SK-N-SH (cell line): ENCODE data around the gene NR6A1. TPM values are rescaled to one million over a fixed set of nuclear protein-coding genes. Genes with fewer than 3 reads are reported as not detected.

Experiments used
- CTCF ChIA-PET: fragments of 300-600, 350-600 bp; formaldehyde crosslinking; extraction: SDS; loops from one replicate; lab custom pipeline; 2021; lab: Yijun Ruan, JAX
- POLR2A ChIA-PET: fragments of 350-600 bp; sonication (Branson Sonifier 250); formaldehyde crosslinking; extraction: SDS; loops from one replicate; lab custom pipeline; 2020; ENCODE audit warnings: antibody characterized with exemption, inconsistent platforms; lab: Yijun Ruan, JAX
- DNase-seq: peaks from one replicate; pipeline ENCODE4 v3.0.0; 2012
- H2AFZ ChIP-seq: fragments of 200-600 bp; sonication (generic); 2 replicates; pipeline ENCODE4 v1.8.1; 2016; ENCODE audit warnings: antibody characterized with exemption, mild to moderate bottlenecking, low read depth
- H3F3A ChIP-seq: fragments of 200-600 bp; sonication (generic); replicated peaks from 2 replicates; pipeline ENCODE3; 2016; ENCODE audit warnings: antibody characterized with exemption, mild to moderate bottlenecking; ENCODE audit not compliant: insufficient read depth
- H3K27ac ChIP-seq, 2 experiments: fragments of 200-500 bp in 1 of 2; fragments of 200-600 bp in 1 of 2; sonication (Bioruptor generic) in 1 of 2; sonication (generic), shearing (Covaris generic) in 1 of 2; 2 replicates each; pipeline versions ENCODE4 v1.5.1 to v1.6.1; 2014 to 2016; ENCODE audit warnings: low read depth in 2 of 2, inconsistent platforms in 1 of 2, low read length in 1 of 2, mild to moderate bottlenecking in 1 of 2, mixed read lengths in 1 of 2
- H3K27me3 ChIP-seq: fragments of 200-600 bp; sonication (generic), shearing (Covaris generic); 2 replicates; pipeline ENCODE4 v1.6.1; 2016; ENCODE audit warnings: mixed run types; ENCODE audit not compliant: insufficient read depth
- H3K36me3 ChIP-seq, 2 experiments: fragments of 200-500 bp in 1 of 2; fragments of 200-600 bp in 1 of 2; sonication (Bioruptor generic) in 1 of 2; sonication (generic) in 1 of 2; replicated peaks in 1 of 2; 2 replicates each; pipeline versions ENCODE3 to v1.5.1; 2014 to 2016; ENCODE audit warnings: low read length in 1 of 2, mild to moderate bottlenecking in 1 of 2; ENCODE audit not compliant: insufficient read depth in 2 of 2, control insufficient read depth in 1 of 2
- H3K4me1 ChIP-seq, 2 experiments: fragments of 200-500 bp in 1 of 2; fragments of 200-600 bp in 1 of 2; sonication (Bioruptor generic) in 1 of 2; sonication (generic), shearing (Covaris generic) in 1 of 2; 2 replicates each; pipeline versions ENCODE4 v1.5.1 to v1.6.1; 2014 to 2016; ENCODE audit warnings: low read depth in 1 of 2, low read length in 1 of 2, mixed run types in 1 of 2; ENCODE audit not compliant: insufficient read depth in 2 of 2, control insufficient read depth in 1 of 2
- H3K4me2 ChIP-seq: fragments of 200-600 bp; sonication (generic), shearing (Covaris generic); 2 replicates; pipeline ENCODE4 v1.6.1; 2017; ENCODE audit warnings: mixed run types
- H3K4me3 ChIP-seq, 2 experiments: fragments of 200-500 bp in 1 of 2; fragments of 200-600 bp in 1 of 2; sonication (Bioruptor generic) in 1 of 2; sonication (generic), shearing (Covaris generic) in 1 of 2; 2 replicates each; pipeline versions ENCODE4 v1.5.1 to v1.8.1; 2014 to 2016; ENCODE audit warnings: low read depth in 2 of 2, inconsistent platforms in 1 of 2, low read length in 1 of 2, mild to moderate bottlenecking in 1 of 2, mixed read lengths in 1 of 2, moderate library complexity in 1 of 2
- H3K79me2 ChIP-seq: fragments of 200-600 bp; sonication (generic); 2 replicates; pipeline ENCODE4 v1.8.1; 2017; ENCODE audit warnings: mild to moderate bottlenecking; ENCODE audit not compliant: insufficient read depth
- H3K9ac ChIP-seq: fragments of 200-600 bp; sonication (generic); 2 replicates; pipeline ENCODE4 v1.6.1; 2017; ENCODE audit warnings: mixed run types
- H3K9me2 ChIP-seq: fragments of 200-600 bp; sonication (generic); 2 replicates; pipeline ENCODE4 v1.6.1; 2017; ENCODE audit warnings: mixed run types
- H3K9me3 ChIP-seq: fragments of 200-600 bp; sonication (generic); 2 replicates; pipeline ENCODE4 v1.6.1; 2017; ENCODE audit warnings: mixed run types, mild to moderate bottlenecking, moderate library complexity
- H4K20me1 ChIP-seq: fragments of 200-600 bp; sonication (generic); 2 replicates; pipeline ENCODE4 v1.6.1; 2017; ENCODE audit warnings: mild to moderate bottlenecking, mixed run types; ENCODE audit not compliant: insufficient read depth
- CTCF ChIP-seq: fragments of 200-600 bp; sonication (generic); IDR thresholded peaks from 2 replicates; pipeline ENCODE4 v1.6.1; 2017; ENCODE audit warnings: antibody characterized with exemption, mild to moderate bottlenecking, moderate library complexity
- EP300 ChIP-seq, 2 experiments: IDR thresholded peaks; 2 replicates each; pipeline versions ENCODE4 v1.4.0 to v1.6.1; 2012; ENCODE audit warnings: borderline replicate concordance in 1 of 2, low read depth in 1 of 2, low read length in 1 of 2
- FOXJ3 ChIP-seq: sonication (generic); formaldehyde crosslinking; IDR thresholded peaks from 2 replicates; pipeline ENCODE4 v1.5.1; 2020; ENCODE audit warnings: mild to moderate bottlenecking, missing genetic modification reagents
- FOXM1 ChIP-seq: IDR thresholded peaks from 2 replicates; pipeline ENCODE4 v1.4.0; 2012; ENCODE audit warnings: low read depth, mild to moderate bottlenecking
- GATA2 ChIP-seq: sonication (generic); formaldehyde crosslinking; IDR thresholded peaks from 2 replicates; pipeline ENCODE4 v1.5.0; 2020; ENCODE audit warnings: mild to moderate bottlenecking, missing genetic modification reagents
- MEF2A ChIP-seq: IDR thresholded peaks from 2 replicates; pipeline ENCODE4 v1.4.0; 2012; ENCODE audit warnings: low read depth, borderline replicate concordance
- MXI1 ChIP-seq: IDR thresholded peaks from 2 replicates; pipeline ENCODE4 v1.6.1; 2012; ENCODE audit warnings: mild to moderate bottlenecking, low read depth, low read length, improper control_type of control experiment
- RCOR1 ChIP-seq: fragments of 150-350 bp; IDR thresholded peaks from 2 replicates; pipeline ENCODE4 v1.6.1; 2017; ENCODE audit warnings: antibody characterized with exemption, low read length
- RXRA ChIP-seq: IDR thresholded peaks from 2 replicates; pipeline ENCODE4 v1.4.0; 2012; ENCODE audit warnings: low read depth, mild to moderate bottlenecking, borderline replicate concordance
- SMC3 ChIP-seq: IDR thresholded peaks from 2 replicates; pipeline ENCODE4 v1.6.1; 2012; ENCODE audit warnings: low read depth, low read length, improper control_type of control experiment
- TAF1 ChIP-seq: IDR thresholded peaks from 2 replicates; pipeline ENCODE4 v1.6.1; 2012; ENCODE audit warnings: low read depth, mild to moderate bottlenecking, low read length, moderate library complexity, borderline replicate concordance
- TEAD4 ChIP-seq: IDR thresholded peaks from 2 replicates; pipeline ENCODE4 v1.4.0; 2012; ENCODE audit warnings: mild to moderate bottlenecking, borderline replicate concordance; ENCODE audit not compliant: insufficient read depth
- YY1 ChIP-seq: IDR thresholded peaks from 2 replicates; pipeline ENCODE4 v1.4.0; 2012; ENCODE audit warnings: low read depth, mild to moderate bottlenecking
- ZBTB33 ChIP-seq: IDR thresholded peaks from 2 replicates; pipeline ENCODE4 v1.4.0; 2012; ENCODE audit warnings: low read depth, borderline replicate concordance
- WGBS: methylation state at CpG from one replicate; pipeline ENCODE4 v1.1.6; 2017; ENCODE audit warnings: low lambda C conversion rate; 5-methylcytosine and 5-hydroxymethylcytosine counted together
- polyA plus RNA-seq, 3 experiments: library from polyadenylated mRNA; depleted of rRNA; stranded (reverse); fragments of >200 nt; gene quantifications; 2 replicates each; pipeline ENCODE4 v1.2.3, GENCODE V29; 2012
- TF ChIP-seq, protein P1 (sequence below): fragments of 150-350 bp; IDR thresholded peaks from 2 replicates; pipeline ENCODE4 v1.6.1; 2016; ENCODE audit warnings: mild to moderate bottlenecking, low read depth, low read length

The NR6A1 gene
- polyA plus RNA-seq, 1 of the 3 experiments (the other 2 are of a cell fraction), result 1.2 TPM

- H3K4me2 ChIP-seq, result no peak overlapping the region
- CTCF ChIA-PET, result interaction anchor here (20.5 kb wide), 1 partner anchor 48 kb away, joined by 215 read pairs; the partner anchor contains the start of gene WDR38
Observed at GRCh38 chr9:124805186-124805585, 34.1 kb upstream of the NR6A1 start.

DNA sequence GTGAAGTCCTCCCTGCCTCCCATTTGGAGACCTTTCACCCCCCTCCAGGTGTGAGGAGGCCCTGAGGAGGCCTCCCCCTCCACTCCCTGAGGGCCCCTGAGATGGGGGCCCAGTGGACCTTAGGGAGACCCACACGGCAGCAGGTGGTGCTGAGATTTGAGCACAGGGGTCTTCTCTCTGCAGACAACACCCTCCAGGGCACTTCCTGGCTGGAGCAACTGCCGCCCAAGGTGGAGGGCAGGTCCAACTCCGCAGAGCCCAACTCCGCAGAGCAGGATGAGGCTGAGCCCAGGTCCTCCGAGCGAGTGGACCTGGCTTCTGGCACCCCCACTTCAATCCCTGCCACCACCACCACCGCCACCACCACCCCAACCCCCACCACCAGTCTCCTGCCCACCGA, 32.8 kb upstream of the NR6A1 start:
- H3K36me3 ChIP-seq, result no peaks in the 10 kb centered on the region
- DNase-seq, result no peak
- H3F3A ChIP-seq, result no peaks in the 10 kb centered on the region
- no peaks in the 10 kb centered on the region for H4K20me1 ChIP-seq
- no peak overlapping the region for H2AFZ ChIP-seq
- no peaks in the 10 kb centered on the region for H3K9me3 ChIP-seq
- H3K4me3 ChIP-seq, result no peak overlapping the region
- ChIA-PET POLR2A (no interaction called here), CTCF (interaction anchor here (2.1 to 20.5 kb wide), 2 partner anchors 32 to 49 kb away, joined by 11 to 215 read pairs; partner anchors contain the start of genes NR6A1 and WDR38)
- no peak overlapping the region for H3K27ac ChIP-seq
- TF ChIP-seq, protein P1, sequence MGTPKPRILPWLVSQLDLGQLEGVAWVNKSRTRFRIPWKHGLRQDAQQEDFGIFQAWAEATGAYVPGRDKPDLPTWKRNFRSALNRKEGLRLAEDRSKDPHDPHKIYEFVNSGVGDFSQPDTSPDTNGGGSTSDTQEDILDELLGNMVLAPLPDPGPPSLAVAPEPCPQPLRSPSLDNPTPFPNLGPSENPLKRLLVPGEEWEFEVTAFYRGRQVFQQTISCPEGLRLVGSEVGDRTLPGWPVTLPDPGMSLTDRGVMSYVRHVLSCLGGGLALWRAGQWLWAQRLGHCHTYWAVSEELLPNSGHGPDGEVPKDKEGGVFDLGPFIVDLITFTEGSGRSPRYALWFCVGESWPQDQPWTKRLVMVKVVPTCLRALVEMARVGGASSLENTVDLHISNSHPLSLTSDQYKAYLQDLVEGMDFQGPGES, result no peak
- TF ChIP-seq TEAD4 (no peak), MEF2A (no peak), ZBTB33 (no peak), RXRA (no peak)
- H3K79me2 ChIP-seq, result no peaks in the 10 kb centered on the region
- H3K4me2 ChIP-seq, result no peak overlapping the region
- H3K9ac ChIP-seq, result no peak overlapping the region
- no peaks in the 10 kb centered on the region; a peak in 1 of 4 replicates for H3K4me1 ChIP-seq
- no peaks in the 10 kb centered on the region for H3K9me2 ChIP-seq
- WGBS, result 80% methylated on average over 3 of the region's 8 CpGs
- no peaks in the 10 kb centered on the region for H3K27me3 ChIP-seq

More at GRCh38 chr9:124805186-124805585, 34.1 kb upstream of the NR6A1 start:
- H3K9me3 ChIP-seq, result no peaks in the 10 kb centered on the region
- H3K4me1 ChIP-seq, result no peaks in the 10 kb centered on the region; a peak in 1 of 4 replicates
- H3K79me2 ChIP-seq, result no peaks in the 10 kb centered on the region
- no peak for DNase-seq
- no peak overlapping the region for H3K4me3 ChIP-seq
- no peaks in the 10 kb centered on the region for H4K20me1 ChIP-seq
- POLR2A ChIA-PET, result no interaction called here
- H3F3A ChIP-seq, result no peaks in the 10 kb centered on the region
- no peaks in the 10 kb centered on the region for H3K27me3 ChIP-seq
- no peak overlapping the region for H3K9ac ChIP-seq
- TF ChIP-seq MXI1, result no peak
- TF ChIP-seq EP300 (IDR thresholded peaks at IDR 0.05; ENCODE audit: borderline replicate concordance in 1 of 2, low read depth in 1 of 2, low read length in 1 of 2), result no peak
- TF ChIP-seq FOXJ3, result no peak
- TF ChIP-seq, protein P1, result no peak
- no peak for TF ChIP-seq CTCF
- TF ChIP-seq RXRA, result no peak
- TF ChIP-seq YY1, result no peak
- TF ChIP-seq MEF2A, result no peak
- no peak for TF ChIP-seq SMC3
- no peak for TF ChIP-seq FOXM1
- TF ChIP-seq GATA2, result no peak
- no peak for TF ChIP-seq TAF1
- no peak for TF ChIP-seq RCOR1
- H3K36me3 ChIP-seq, result no peaks in the 10 kb centered on the region
- no peak overlapping the region for H3K27ac ChIP-seq
- no peaks in the 10 kb centered on the region for H3K9me2 ChIP-seq
- no peak overlapping the region for H2AFZ ChIP-seq
- WGBS, result 79% methylated on average over 4 of the region's 4 CpGs
